Astrocyte of the cerebellum (primary cell): Measurements from ENCODE around the gene ZC3H10.

Experiments
- DNase-seq: peaks from one replicate; pipeline ENCODE4 v3.0.0-alpha.2; 2011; ENCODE audit warnings: low read depth
- H3K4me3 ChIP-seq: 2 replicates; pipeline ENCODE4 v1.5.1; 2011; ENCODE audit warnings: mild to moderate bottlenecking, low read depth, low read length, moderate library complexity
- CTCF ChIP-seq: IDR thresholded peaks from 2 replicates; pipeline ENCODE4 v1.5.1; 2012; ENCODE audit warnings: low read length, low read depth, moderate library complexity, mild to moderate bottlenecking; ENCODE audit errors: missing control alignments
- in situ Hi-C: cut with HindIII; loops from 2 replicates; pipeline ENCODE4 v1.10.0; 2017; ENCODE audit warnings: low sequenced_read_pairs

The ZC3H10 gene

GRCh38 chr12:56086096-56086495, 32.0 kb upstream of the ZC3H10 start:
- no peak for TF ChIP-seq CTCF
- H3K4me3 ChIP-seq = no peak overlapping the region
- in situ Hi-C loops = no loop called here
- no peak for DNase-seq

- H3K4me3 ChIP-seq = no peak overlapping the region
- in situ Hi-C loops = no loop called here
- DNase-seq = no peak
- TF ChIP-seq CTCF = no peak
Measured at GRCh38 chr12:56086608-56087007, 31.5 kb upstream of the ZC3H10 start.

- no peak for DNase-seq
- no peak for TF ChIP-seq CTCF
- in situ Hi-C loops = no loop called here
- H3K4me3 ChIP-seq = no peak overlapping the region
Measured at GRCh38 chr12:56087220-56087619, 30.8 kb upstream of the ZC3H10 start.

- DNase-seq = no peak
- no peak overlapping the region for H3K4me3 ChIP-seq
- TF ChIP-seq CTCF = no peak
- in situ Hi-C loops = no loop called here
Measured at GRCh38 chr12:56097738-56098137, 20.3 kb upstream of the ZC3H10 start.

- in situ Hi-C loops = no loop called here
- DNase-seq = no peak
- H3K4me3 ChIP-seq = no peak overlapping the region
- no peak for TF ChIP-seq CTCF
Measured at GRCh38 chr12:56098592-56098991, 19.5 kb upstream of the ZC3H10 start.

- no peak for TF ChIP-seq CTCF
- no peak overlapping the region for H3K4me3 ChIP-seq
- in situ Hi-C loops = no loop called here
- no peak for DNase-seq
Measured at GRCh38 chr12:56099787-56100186, 18.3 kb upstream of the ZC3H10 start.

GRCh38 chr12:56101045-56101444, 17.0 kb upstream of the ZC3H10 start:
- H3K4me3 ChIP-seq = no peak overlapping the region
- DNase-seq = no peak
- no peak for TF ChIP-seq CTCF
- in situ Hi-C loops = no loop called here
